Loucy (cell line): Measurements from ENCODE around the gene CAMK1D.

ENCODE experiments used
- H2AFZ ChIP-seq: fragments of 200-600 bp; sonication (generic); 2 replicates; pipeline ENCODE4 v1.6.0; 2016; ENCODE audit warnings: antibody characterized with exemption, mild to moderate bottlenecking, low read length, moderate library complexity
- H3F3A ChIP-seq: fragments of 200-600 bp; 2 replicates; pipeline ENCODE4 v1.6.0; 2016; ENCODE audit warnings: antibody characterized with exemption, low read depth, mild to moderate bottlenecking
- H3K27me3 ChIP-seq: fragments of 200-600 bp; sonication (generic); 2 replicates; pipeline ENCODE4 v1.6.1; 2014; ENCODE audit warnings: low read length, mild to moderate bottlenecking; ENCODE audit not compliant: insufficient read depth, poor library complexity, severe bottlenecking
- H3K36me3 ChIP-seq: fragments of 200-600 bp; sonication (generic); 2 replicates; pipeline ENCODE4 v1.6.1; 2016; ENCODE audit warnings: low read length; ENCODE audit not compliant: insufficient read depth
- H3K4me1 ChIP-seq: fragments of 200-600 bp; sonication (generic); 2 replicates; pipeline ENCODE4 v1.5.1; 2014; ENCODE audit warnings: low read length, mild to moderate bottlenecking; ENCODE audit not compliant: insufficient read depth, poor library complexity, severe bottlenecking
- H3K4me2 ChIP-seq: fragments of 200-600 bp; sonication (generic); 2 replicates; pipeline ENCODE4 v1.6.0; 2014; ENCODE audit warnings: antibody characterized with exemption, low read length, low read depth, mild to moderate bottlenecking; ENCODE audit not compliant: poor library complexity, severe bottlenecking
- H3K4me3 ChIP-seq: fragments of 200-600 bp; sonication (generic); 2 replicates; pipeline ENCODE4 v1.5.1; 2014; ENCODE audit warnings: low read length, mild to moderate bottlenecking, mixed read lengths; ENCODE audit not compliant: poor library complexity, severe bottlenecking
- H3K79me2 ChIP-seq: fragments of 200-600 bp; sonication (generic); 2 replicates; pipeline ENCODE4 v1.6.1; 2014; ENCODE audit warnings: low read length; ENCODE audit not compliant: insufficient read depth
- H3K9ac ChIP-seq: fragments of 200-600 bp; sonication (generic); 2 replicates; pipeline ENCODE4 v1.6.0; 2014; ENCODE audit warnings: mild to moderate bottlenecking, low read depth, low read length, moderate library complexity; ENCODE audit not compliant: poor library complexity, severe bottlenecking
- H3K9me2 ChIP-seq: fragments of 200-600 bp; sonication (generic); replicated peaks from 2 replicates; pipeline ENCODE4 v1.6.1; 2016; ENCODE audit warnings: low read depth, low read length, mixed read lengths
- H3K9me3 ChIP-seq: fragments of 200-600 bp; sonication (generic); 2 replicates; pipeline ENCODE4 v1.6.1; 2014; ENCODE audit warnings: mild to moderate bottlenecking, antibody characterized with exemption, low read length, low read depth; ENCODE audit not compliant: insufficient read depth
- H4K20me1 ChIP-seq: fragments of 200-600 bp; sonication (generic); 2 replicates; pipeline ENCODE4 v1.6.0; 2014; ENCODE audit warnings: antibody characterized with exemption, low read length, mild to moderate bottlenecking; ENCODE audit not compliant: insufficient read depth, poor library complexity, severe bottlenecking
- CTCF ChIP-seq: fragments of 200-600 bp; sonication (generic); conservative IDR thresholded peaks from 2 replicates; pipeline ENCODE4 v1.5.1; 2014; ENCODE audit warnings: mild to moderate bottlenecking, antibody characterized with exemption, low read length
- EZH2phosphoT487 ChIP-seq: fragments of 200-600 bp; IDR thresholded peaks from 2 replicates; pipeline ENCODE4 v1.6.1; 2018; ENCODE audit warnings: antibody characterized with exemption, mild to moderate bottlenecking, moderate library complexity, borderline replicate concordance

CAMK1D gene

DNA sequence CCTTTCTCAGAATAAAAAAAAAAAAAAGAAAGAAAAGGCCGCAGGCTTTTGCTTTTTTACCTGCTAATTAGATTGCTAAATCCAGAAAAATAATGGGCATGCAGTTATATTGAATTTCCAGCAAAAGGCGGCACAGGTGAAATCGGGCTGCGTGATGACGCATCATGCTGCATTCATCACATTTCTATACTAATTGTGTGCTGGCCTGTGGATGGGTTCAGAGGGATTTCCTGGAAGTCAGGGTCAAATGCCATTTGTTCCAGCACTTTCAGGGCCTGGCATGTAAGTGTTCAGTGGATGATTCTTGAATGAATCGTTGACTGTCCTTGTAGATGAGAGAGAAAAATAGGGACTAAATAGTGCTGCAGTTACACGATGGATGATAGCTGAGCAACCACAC is 292.7 kb downstream of the CAMK1D start:
- Histone ChIP-seq H3K9me2 (no peaks in the 10 kb centered on the region), H3K4me1 (peaks cover 9% of the 10 kb centered on the region), H3K36me3 (no peaks in the 10 kb centered on the region), H3K79me2 (no peaks in the 10 kb centered on the region), H3K9ac (no peak overlapping the region), H2AFZ (no peak overlapping the region), H3K4me3 (no peak overlapping the region), H3F3A (no peaks in the 10 kb centered on the region), H3K4me2 (no peak overlapping the region), H4K20me1 (no peaks in the 10 kb centered on the region), H3K9me3 (no peaks in the 10 kb centered on the region), H3K27me3 (no peaks in the 10 kb centered on the region)
- TF ChIP-seq CTCF, result no peak
- no peak for TF ChIP-seq EZH2phosphoT487

- no peaks in the 10 kb centered on the region for H3K79me2 ChIP-seq
- no peaks in the 10 kb centered on the region for H3K9me3 ChIP-seq
- H3K9me2 ChIP-seq, result no peaks in the 10 kb centered on the region
- no peak overlapping the region for H3K9ac ChIP-seq
- H2AFZ ChIP-seq, result no peak overlapping the region
- no peak overlapping the region for H3K4me3 ChIP-seq
- H3F3A ChIP-seq, result no peaks in the 10 kb centered on the region
- no peaks in the 10 kb centered on the region for H4K20me1 ChIP-seq
- H3K36me3 ChIP-seq, result no peaks in the 10 kb centered on the region
- H3K4me2 ChIP-seq, result no peak overlapping the region
- H3K27me3 ChIP-seq, result no peaks in the 10 kb centered on the region
- TF ChIP-seq CTCF (no peak), EZH2phosphoT487 (no peak)
- peaks cover 2% of the 10 kb centered on the region for H3K4me1 ChIP-seq
Observed at GRCh38 chr10:12643279-12643678, 293.9 kb downstream of the CAMK1D start.

GRCh38 chr10:12644380-12645144 is 295.2 kb downstream of the CAMK1D start:
- Histone ChIP-seq H4K20me1 (no peaks in the 10 kb centered on the region), H3F3A (no peaks in the 10 kb centered on the region), H3K4me2 (no peak overlapping the region), H3K4me1 (no peaks in the 10 kb centered on the region), H2AFZ (no peak overlapping the region), H3K9me3 (no peaks in the 10 kb centered on the region), H3K9me2 (no peaks in the 10 kb centered on the region), H3K36me3 (no peaks in the 10 kb centered on the region), H3K4me3 (no peak overlapping the region), H3K27me3 (no peaks in the 10 kb centered on the region), H3K79me2 (no peaks in the 10 kb centered on the region), H3K9ac (no peak overlapping the region)
- TF ChIP-seq CTCF (no peak), EZH2phosphoT487 (no peak)
